Activated CD8-positive, alpha-beta T cell treated with anti-CD3 and anti-CD28 coated beads for 36 hours (primary cell): ENCODE measurements around the gene MZF1. TPM values are rescaled to one million over a fixed set of nuclear protein-coding genes. Genes with fewer than 3 reads are reported as not detected.

Experiments
- ATAC-seq: fragments of 200-7000 bp; cut with Tn5 transposase; one replicate; pipeline ENCODE4 v1.10.0; 2021; ENCODE audit warnings: mild to moderate bottlenecking, moderate library complexity
- CTCF ChIA-PET: fragments of 350-600 bp; sonication (Branson Sonifier 250); formaldehyde crosslinking; loops from one replicate; lab custom pipeline; 2021; ENCODE audit warnings: antibody characterized with exemption; lab: Charles Lee
- POLR2A ChIA-PET: fragments of 350-600 bp; sonication (Branson Sonifier 250); formaldehyde crosslinking; loops from one replicate; lab custom pipeline; 2021; ENCODE audit warnings: antibody characterized with exemption; lab: Charles Lee
- DNase-seq: peaks from one replicate; pipeline ENCODE4 v3.0.0-alpha.2; 2020
- H3K27ac Mint-ChIP-seq: one replicate; pipeline ENCODE4 v1.8.0; 2021; ENCODE audit warnings: mild to moderate bottlenecking, mixed read lengths
- H3K27me3 Mint-ChIP-seq: one replicate; pipeline ENCODE4 v1.8.0; 2021; ENCODE audit warnings: mixed read lengths
- H3K36me3 Mint-ChIP-seq: one replicate; pipeline ENCODE4 v1.8.0; 2021; ENCODE audit warnings: low read depth, mixed read lengths
- H3K4me1 Mint-ChIP-seq: one replicate; pipeline ENCODE4 v1.8.0; 2021; ENCODE audit warnings: low read depth, mixed read lengths
- H3K4me3 Mint-ChIP-seq: one replicate; pipeline ENCODE4 v1.8.0; 2021; ENCODE audit warnings: mild to moderate bottlenecking, moderate library complexity, mixed read lengths
- H3K9me3 Mint-ChIP-seq: one replicate; pipeline ENCODE4 v1.8.0; 2021; ENCODE audit warnings: mixed read lengths
- intact Hi-C: fragments of 100-400 bp; cut with micrococcal nuclease; formaldehyde crosslinking; loops from one replicate; pipeline ENCODE4 v1.10.0; 2022
- total RNA-seq, 2 experiments: library from RNA; stranded (reverse); gene quantifications; one replicate each; pipeline ENCODE4 v1.2.3, GENCODE V29; 2021
- TF ChIP-seq, protein P1 (sequence below): fragments of 200-600 bp; IDR thresholded peaks from one replicate; pipeline ENCODE4 v1.8.0; 2022; ENCODE audit warnings: antibody characterized with exemption, mild to moderate bottlenecking

The MZF1 gene
- total RNA-seq, 2 experiments from 2014 or later: 12.1 to 13.4 TPM

DNA sequence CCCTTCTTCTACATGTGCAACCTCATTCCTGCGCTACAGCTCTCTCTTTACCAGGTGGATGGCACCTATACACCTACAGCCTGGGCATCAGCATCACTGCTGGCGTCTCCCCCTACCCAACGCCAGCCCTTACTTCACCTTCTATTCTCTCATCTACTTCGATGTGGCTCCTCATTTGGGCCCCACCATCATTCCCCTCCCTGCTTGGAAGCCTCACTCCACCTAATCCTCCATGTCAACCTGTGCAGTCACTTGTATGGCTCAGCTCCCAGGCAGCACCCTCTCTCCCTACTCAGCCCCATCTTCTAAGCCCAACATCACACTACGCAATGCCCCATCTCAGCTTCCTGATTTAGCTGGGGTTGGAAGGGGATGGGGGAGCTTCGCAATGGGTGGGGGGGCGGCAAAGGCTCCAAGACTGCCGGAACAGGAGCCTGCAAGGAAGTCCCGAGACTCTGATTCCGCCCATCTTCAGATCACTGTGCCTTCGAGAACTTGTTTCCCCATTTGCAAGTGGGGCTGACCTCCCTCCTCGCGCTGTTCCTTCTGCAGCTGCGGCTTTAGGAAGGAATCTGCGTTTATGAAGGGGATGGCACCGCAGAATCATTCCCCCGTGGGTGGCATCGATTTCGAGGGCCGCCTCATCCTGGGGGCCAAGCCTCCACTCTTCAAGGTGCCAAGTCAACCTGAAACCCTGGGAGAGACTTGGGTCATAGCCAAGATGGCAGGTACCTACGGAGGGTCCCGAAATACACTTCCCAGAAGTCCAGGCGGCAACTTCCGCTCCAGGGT, 913 bp downstream of the MZF1 start:
- Mint-ChIP-seq H3K4me3 (peak overlapping the region; percentile 84), H3K9me3 (no peaks in the 10 kb centered on the region), H3K27me3 (no peaks in the 10 kb centered on the region), H3K36me3 (peaks cover 21% of the 10 kb centered on the region), H3K27ac (peak overlapping the region; percentile 100), H3K4me1 (peaks cover 36% of the 10 kb centered on the region)
- no peak for DNase-seq
- TF ChIP-seq, protein P1, sequence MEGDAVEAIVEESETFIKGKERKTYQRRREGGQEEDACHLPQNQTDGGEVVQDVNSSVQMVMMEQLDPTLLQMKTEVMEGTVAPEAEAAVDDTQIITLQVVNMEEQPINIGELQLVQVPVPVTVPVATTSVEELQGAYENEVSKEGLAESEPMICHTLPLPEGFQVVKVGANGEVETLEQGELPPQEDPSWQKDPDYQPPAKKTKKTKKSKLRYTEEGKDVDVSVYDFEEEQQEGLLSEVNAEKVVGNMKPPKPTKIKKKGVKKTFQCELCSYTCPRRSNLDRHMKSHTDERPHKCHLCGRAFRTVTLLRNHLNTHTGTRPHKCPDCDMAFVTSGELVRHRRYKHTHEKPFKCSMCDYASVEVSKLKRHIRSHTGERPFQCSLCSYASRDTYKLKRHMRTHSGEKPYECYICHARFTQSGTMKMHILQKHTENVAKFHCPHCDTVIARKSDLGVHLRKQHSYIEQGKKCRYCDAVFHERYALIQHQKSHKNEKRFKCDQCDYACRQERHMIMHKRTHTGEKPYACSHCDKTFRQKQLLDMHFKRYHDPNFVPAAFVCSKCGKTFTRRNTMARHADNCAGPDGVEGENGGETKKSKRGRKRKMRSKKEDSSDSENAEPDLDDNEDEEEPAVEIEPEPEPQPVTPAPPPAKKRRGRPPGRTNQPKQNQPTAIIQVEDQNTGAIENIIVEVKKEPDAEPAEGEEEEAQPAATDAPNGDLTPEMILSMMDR: no peak
- ChIA-PET POLR2A (interaction anchor here (0.7 to 3.8 kb wide), 8 partner anchors 9 to 29 kb away, joined by 3 to 29 read pairs (median 6); partner anchors contain the start of gene CHMP2A), CTCF (interaction anchor here (1.0 to 1.6 kb wide), 2 partner anchors 8 to 10 kb away, joined by 3 to 4 read pairs; no protein-coding TSS in a partner anchor)
- intact Hi-C loops: no loop called here
- ATAC-seq: no peak

DNA sequence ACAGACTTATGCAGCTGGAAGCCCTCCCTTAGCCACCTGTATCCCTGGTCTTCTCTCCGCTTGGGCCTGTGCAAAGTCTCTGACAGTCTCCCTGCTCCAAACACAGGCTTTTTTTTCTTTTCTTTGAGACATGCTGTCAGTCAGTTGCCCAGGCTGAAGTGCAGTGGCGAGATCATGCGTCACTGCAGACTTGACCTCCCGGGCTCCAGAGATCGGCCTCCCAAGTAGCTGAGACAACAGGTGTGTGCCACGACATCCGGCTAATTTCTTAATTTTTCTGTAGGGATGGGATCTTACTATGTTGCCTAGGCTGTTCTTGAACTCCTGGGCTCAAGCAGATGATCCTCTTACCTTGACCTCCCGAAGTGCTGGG, 1.6 kb downstream of the MZF1 start:
- TF ChIP-seq, protein P1: no peak
- Mint-ChIP-seq H3K27ac (peak overlapping the region; percentile 100), H3K4me3 (peak overlapping the region; percentile 84), H3K4me1 (peaks cover 35% of the 10 kb centered on the region), H3K27me3 (no peaks in the 10 kb centered on the region), H3K36me3 (peaks cover 22% of the 10 kb centered on the region), H3K9me3 (no peaks in the 10 kb centered on the region)
- POLR2A ChIA-PET: interaction anchor here (0.7 to 3.8 kb wide), 8 partner anchors 9 to 28 kb away, joined by 3 to 29 read pairs (median 6); partner anchors contain the start of gene CHMP2A
- ATAC-seq (no peak), DNase-seq (no peak)
- CTCF ChIA-PET: interaction anchor here (1.6 kb wide), 1 partner anchor 9 kb away, joined by 4 read pairs; no protein-coding TSS in a partner anchor
- intact Hi-C loops: no loop called here

DNA sequence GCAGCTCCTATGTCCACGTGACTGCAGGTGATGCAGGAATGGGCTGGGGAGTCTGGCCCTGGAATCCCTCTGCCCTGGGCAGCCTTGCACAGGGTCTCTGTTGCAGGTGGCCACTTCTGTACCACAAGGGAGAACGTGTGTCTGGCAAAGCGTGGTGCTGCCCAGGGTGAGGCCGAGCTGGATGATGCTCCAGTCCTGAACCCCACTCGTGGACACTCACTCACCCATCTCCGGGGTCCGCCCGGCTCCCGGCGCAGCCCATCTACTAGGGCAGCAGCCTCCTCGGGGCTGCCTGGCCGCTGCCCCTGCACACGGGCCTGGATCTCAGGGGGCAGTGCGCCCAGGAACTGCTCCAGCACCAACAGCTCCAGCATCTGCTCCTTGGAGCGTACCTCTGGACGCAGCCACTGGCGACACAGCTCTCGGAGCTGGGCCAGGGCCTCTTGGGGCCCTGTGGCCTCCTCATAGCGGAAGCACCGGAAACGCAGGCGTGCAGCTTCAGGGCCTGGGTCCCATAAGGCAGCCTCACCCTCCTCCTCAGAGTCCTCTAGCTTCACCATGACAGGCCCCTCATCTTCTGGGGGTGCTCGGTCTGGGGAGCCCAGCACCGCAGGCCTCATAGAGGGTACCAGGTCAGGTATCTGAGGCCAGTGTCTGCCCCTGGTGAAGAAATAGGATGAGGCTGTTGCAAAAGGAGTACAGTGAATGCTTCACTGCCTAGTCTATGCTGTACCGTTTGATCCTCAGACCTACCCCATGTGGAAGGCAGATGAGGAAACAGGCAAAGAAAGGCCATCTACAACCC, 2.2 kb downstream of the MZF1 start:
- no peak overlapping the region for H3K27ac Mint-ChIP-seq
- ATAC-seq (no peak), DNase-seq (no peak)
- ChIA-PET CTCF (interaction anchor here (1.6 kb wide), 1 partner anchor 9 kb away, joined by 4 read pairs; no protein-coding TSS in a partner anchor), POLR2A (interaction anchor here (0.8 to 3.8 kb wide), 6 partner anchors 9 to 28 kb away, joined by 3 to 29 read pairs (median 6); partner anchors contain the start of gene CHMP2A)
- H3K4me3 Mint-ChIP-seq: no peak overlapping the region
- H3K4me1 Mint-ChIP-seq: peaks cover 32% of the 10 kb centered on the region
- H3K27me3 Mint-ChIP-seq: no peaks in the 10 kb centered on the region
- H3K9me3 Mint-ChIP-seq: no peaks in the 10 kb centered on the region
- intact Hi-C loops: no loop called here
- H3K36me3 Mint-ChIP-seq: peaks cover 23% of the 10 kb centered on the region
- TF ChIP-seq, protein P1: no peak

- H3K27ac Mint-ChIP-seq: no peak overlapping the region
- peaks cover 23% of the 10 kb centered on the region for H3K36me3 Mint-ChIP-seq
- peaks cover 29% of the 10 kb centered on the region for H3K4me1 Mint-ChIP-seq
- no peaks in the 10 kb centered on the region for H3K27me3 Mint-ChIP-seq
- intact Hi-C loops: no loop called here
- ChIA-PET POLR2A (interaction anchor here (0.8 to 3.8 kb wide), 2 partner anchors 8 to 16 kb away, joined by 3 to 29 read pairs; no protein-coding TSS in a partner anchor), CTCF (no interaction called here)
- ATAC-seq (no peak), DNase-seq (no peak)
- no peak overlapping the region for H3K4me3 Mint-ChIP-seq
- TF ChIP-seq, protein P1: no peak
- H3K9me3 Mint-ChIP-seq: no peaks in the 10 kb centered on the region
These were observed 3.0 kb downstream of the MZF1 start for GRCh38 chr19:58569943-58570670.
